BE2C (cell line): ENCODE measurements around the gene HLA-DRB1.

Source experiments
- DNase-seq: peaks from one replicate; pipeline ENCODE4 v3.0.0-alpha.2; 2020
- H3K27me3 ChIP-seq: fragments of 250-450 bp; sonication (Bioruptor Pico); 2 replicates; pipeline ENCODE4 v1.5.1; 2020; ENCODE audit warnings: mild to moderate bottlenecking
- H3K36me3 ChIP-seq: fragments of 250-450 bp; sonication (Bioruptor Pico); 2 replicates; pipeline ENCODE4 v1.5.1; 2020; ENCODE audit warnings: mild to moderate bottlenecking
- H3K4me1 ChIP-seq: fragments of 250-450 bp; sonication (Bioruptor Pico); 2 replicates; pipeline ENCODE4 v1.5.1; 2020
- H3K4me3 ChIP-seq: 2 replicates; pipeline ENCODE4 v1.5.1; 2011; ENCODE audit warnings: low read depth, low read length
- H3K9me3 ChIP-seq: fragments of 250-450 bp; sonication (Bioruptor Pico); 2 replicates; pipeline ENCODE4 v1.5.1; 2020
- TF ChIP-seq, protein P1 (sequence below): IDR thresholded peaks from 2 replicates; pipeline ENCODE4 v1.5.1; 2012; ENCODE audit warnings: mild to moderate bottlenecking, low read depth, low read length

Gene HLA-DRB1

DNA sequence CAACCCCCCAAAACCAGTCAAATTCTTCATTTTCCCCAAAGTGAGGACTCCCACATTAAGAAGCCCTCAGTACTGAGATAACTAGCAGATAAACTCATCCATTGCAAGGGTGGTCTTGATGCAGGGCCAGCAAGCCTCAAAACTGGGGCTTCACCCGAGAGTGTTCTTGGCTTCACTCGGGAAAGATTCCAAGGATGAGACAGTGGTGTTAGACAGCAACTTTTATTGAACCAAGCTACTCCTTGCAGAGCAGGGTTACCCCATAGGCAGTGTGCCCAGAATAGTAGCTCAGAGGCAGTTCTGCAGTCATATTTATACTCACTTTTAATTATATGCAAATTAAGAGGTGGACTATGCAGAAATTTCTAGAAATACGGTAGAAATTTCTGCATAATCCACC lies 31.7 kb upstream of the HLA-DRB1 start:
- H3K27me3 ChIP-seq = no peaks in the 10 kb centered on the region
- no peak overlapping the region for H3K4me3 ChIP-seq
- H3K9me3 ChIP-seq = no peaks in the 10 kb centered on the region
- H3K36me3 ChIP-seq = no peaks in the 10 kb centered on the region
- TF ChIP-seq, protein P1, sequence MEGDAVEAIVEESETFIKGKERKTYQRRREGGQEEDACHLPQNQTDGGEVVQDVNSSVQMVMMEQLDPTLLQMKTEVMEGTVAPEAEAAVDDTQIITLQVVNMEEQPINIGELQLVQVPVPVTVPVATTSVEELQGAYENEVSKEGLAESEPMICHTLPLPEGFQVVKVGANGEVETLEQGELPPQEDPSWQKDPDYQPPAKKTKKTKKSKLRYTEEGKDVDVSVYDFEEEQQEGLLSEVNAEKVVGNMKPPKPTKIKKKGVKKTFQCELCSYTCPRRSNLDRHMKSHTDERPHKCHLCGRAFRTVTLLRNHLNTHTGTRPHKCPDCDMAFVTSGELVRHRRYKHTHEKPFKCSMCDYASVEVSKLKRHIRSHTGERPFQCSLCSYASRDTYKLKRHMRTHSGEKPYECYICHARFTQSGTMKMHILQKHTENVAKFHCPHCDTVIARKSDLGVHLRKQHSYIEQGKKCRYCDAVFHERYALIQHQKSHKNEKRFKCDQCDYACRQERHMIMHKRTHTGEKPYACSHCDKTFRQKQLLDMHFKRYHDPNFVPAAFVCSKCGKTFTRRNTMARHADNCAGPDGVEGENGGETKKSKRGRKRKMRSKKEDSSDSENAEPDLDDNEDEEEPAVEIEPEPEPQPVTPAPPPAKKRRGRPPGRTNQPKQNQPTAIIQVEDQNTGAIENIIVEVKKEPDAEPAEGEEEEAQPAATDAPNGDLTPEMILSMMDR = no peak
- DNase-seq = no peak
- no peaks in the 10 kb centered on the region for H3K4me1 ChIP-seq

DNA sequence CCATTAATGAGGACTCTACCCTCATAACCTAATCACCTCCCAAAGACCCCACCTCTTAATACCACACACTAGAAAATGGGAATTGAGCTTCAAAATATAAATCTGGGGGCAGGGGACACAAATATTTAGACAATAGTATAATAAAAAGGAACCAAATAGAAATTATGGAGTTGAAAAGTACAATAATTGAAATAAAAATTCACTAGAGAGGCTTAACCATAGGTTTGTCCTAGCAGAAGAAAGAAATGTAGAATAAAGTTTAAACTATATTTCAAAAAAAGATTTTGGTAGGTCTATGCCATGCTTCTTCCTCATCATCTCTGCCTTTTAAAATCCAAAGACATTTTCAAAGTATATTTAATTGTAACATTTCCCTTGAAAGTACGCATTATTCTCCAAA lies 28.1 kb upstream of the HLA-DRB1 start:
- H3K36me3 ChIP-seq = no peaks in the 10 kb centered on the region
- TF ChIP-seq, protein P1 = no peak
- H3K4me1 ChIP-seq = no peaks in the 10 kb centered on the region
- no peak for DNase-seq
- H3K9me3 ChIP-seq = no peaks in the 10 kb centered on the region
- no peak overlapping the region for H3K4me3 ChIP-seq
- no peaks in the 10 kb centered on the region for H3K27me3 ChIP-seq

DNA sequence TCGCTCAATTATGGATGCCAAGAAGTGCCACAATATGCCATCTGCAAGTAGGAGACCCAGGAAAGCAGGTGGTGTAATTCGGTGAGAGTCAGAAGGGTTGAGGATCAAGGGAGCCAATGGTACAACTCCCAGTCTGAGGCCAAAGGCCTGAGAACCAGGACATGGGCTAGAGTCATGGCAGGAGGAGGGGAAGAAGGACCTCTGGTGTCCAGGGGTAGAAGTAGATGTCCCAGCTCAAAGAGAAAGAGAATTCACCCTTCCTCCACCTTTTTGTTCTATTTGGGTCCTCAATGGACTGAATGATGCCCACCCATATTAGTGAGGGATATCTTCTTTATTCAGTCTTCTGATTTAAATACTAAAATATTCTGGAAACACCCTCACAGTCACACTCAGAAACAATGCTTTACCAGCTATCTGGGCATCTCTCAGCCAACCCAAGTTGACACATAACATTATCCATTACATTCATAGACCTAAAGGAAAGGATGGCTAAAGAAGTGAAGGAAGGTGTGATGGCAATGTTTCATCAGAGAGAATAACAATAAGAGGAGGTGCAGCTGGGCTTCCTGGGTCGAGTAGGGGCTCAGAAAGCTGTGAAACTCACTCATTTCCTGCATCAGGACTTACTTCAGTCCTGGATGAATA lies 26.4 kb upstream of the HLA-DRB1 start:
- no peak for DNase-seq
- TF ChIP-seq, protein P1 = no peak

DNA sequence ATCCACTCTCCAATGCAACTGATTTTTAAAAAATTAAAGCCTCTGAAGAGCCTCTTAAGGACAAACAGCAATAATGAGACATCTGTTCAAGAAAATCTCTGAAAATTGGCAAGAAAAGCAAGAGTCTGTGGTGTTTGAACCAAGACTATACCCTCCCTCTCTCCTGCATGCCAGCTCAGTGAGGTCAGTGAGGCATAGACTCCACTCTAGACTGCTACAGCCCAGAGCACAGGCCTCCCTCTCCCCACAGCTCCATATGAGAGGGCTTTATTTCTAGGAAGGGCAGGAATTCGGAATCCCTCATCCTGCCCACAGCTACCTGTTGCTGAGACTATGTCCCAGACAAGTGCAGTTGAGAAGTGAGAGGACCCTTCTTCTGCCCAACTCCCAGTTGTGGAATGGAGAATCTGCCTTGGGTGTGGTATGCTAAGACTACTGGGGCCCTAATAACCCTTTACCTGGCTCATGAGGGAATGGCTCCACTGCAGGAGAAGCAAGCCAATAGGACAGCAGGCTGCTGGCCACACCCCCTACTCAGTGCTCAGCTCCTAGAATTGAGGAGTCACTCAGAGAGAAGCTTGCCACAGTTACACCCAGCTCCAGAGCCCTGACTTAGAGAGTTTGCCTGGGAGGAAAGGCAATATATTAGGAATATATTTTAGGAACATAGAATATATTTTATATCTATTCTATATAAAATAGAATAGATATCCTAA lies 24.9 kb upstream of the HLA-DRB1 start:
- H3K4me3 ChIP-seq = no peak overlapping the region
- no peaks in the 10 kb centered on the region for H3K4me1 ChIP-seq
- H3K27me3 ChIP-seq = no peaks in the 10 kb centered on the region; the same call in 1 of the 2 replicates
- TF ChIP-seq, protein P1 = no peak
- DNase-seq = no peak
- no peaks in the 10 kb centered on the region for H3K9me3 ChIP-seq
- no peaks in the 10 kb centered on the region for H3K36me3 ChIP-seq

More for the DNA sequence above, 26.4 kb upstream of the HLA-DRB1 start:
- no peak overlapping the region for H3K4me3 ChIP-seq
- H3K27me3 ChIP-seq = no peaks in the 10 kb centered on the region
- no peaks in the 10 kb centered on the region for H3K9me3 ChIP-seq
- H3K4me1 ChIP-seq = no peaks in the 10 kb centered on the region
- H3K36me3 ChIP-seq = no peaks in the 10 kb centered on the region

DNA sequence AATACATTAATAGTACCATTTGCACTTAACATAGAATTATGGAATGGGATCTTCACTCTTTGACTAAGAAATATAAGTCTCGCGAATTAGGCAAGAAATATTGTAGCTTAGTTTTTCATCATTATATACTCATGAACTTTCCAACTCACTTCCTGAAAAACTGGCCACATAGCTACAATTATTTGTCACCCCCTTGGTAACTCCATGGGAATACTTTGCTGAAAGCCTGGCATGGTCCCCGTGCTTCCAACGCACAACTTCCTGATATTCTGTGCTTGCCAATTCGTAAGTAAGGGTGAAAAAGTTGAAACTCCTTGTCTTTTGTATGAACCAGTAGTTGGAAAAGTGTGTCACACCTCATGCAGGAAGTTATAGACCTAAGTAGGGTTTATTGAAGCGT lies 23.8 kb upstream of the HLA-DRB1 start:
- Histone ChIP-seq H3K36me3 (no peaks in the 10 kb centered on the region), H3K27me3 (no peaks in the 10 kb centered on the region; the same call in 1 of the 2 replicates), H3K4me1 (no peaks in the 10 kb centered on the region), H3K9me3 (no peaks in the 10 kb centered on the region), H3K4me3 (no peak overlapping the region)
- TF ChIP-seq, protein P1 = no peak
- no peak for DNase-seq

DNA sequence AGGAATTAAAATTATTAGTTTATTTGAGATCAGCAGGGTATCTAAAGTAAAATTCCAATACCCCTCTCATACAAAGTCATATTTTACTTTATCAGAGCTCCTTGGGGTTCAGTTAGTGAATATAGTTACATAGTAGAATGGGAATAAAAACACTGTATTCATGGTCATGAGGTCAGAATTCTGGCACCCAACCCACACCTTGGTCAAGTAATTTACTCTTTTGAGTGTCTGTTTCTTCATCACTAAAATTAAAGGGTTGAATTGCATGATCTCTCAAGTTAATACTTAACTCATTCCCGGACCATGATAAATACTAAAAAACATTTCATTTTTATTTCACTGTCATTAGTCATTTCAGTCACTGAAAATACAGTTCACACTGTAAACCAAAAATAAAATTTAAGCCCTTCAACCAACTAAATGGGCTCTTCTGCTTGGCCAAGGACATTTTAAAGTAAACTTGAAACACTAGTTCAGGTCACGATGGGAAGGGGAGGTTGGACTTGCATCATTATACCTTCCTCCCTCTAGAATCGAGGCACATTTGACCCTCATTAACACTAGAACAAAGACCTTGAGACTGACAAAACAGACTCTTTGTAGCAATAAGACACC lies 21.1 kb upstream of the HLA-DRB1 start:
- TF ChIP-seq, protein P1 = no peak
- H3K4me1 ChIP-seq = no peaks in the 10 kb centered on the region

More for the DNA sequence above, 21.1 kb upstream of the HLA-DRB1 start:
- no peak for DNase-seq
- Histone ChIP-seq H3K4me3 (no peak overlapping the region), H3K36me3 (no peaks in the 10 kb centered on the region), H3K27me3 (peaks cover 5% of the 10 kb centered on the region; the same call in 1 of the 2 replicates), H3K9me3 (no peaks in the 10 kb centered on the region)
